Activated CD4-positive, alpha-beta T cell treated with anti-CD3 and anti-CD28 coated beads for 4 hours (primary cell): ENCODE results near the gene BNC2.

Experiments used
- DNase-seq, 2 donors: peaks; one replicate each; pipeline ENCODE4 v3.0.0-alpha.2; 2020

BNC2 gene

GRCh38 chr9:16434526-16434925 is 435.9 kb downstream of the BNC2 start:
- DNase-seq = no peak

- DNase-seq = no peak
Measured at GRCh38 chr9:16433494-16433893, 437.0 kb downstream of the BNC2 start.

- no peak for DNase-seq
Measured at GRCh38 chr9:16431666-16432392, 438.6 kb downstream of the BNC2 start.

GRCh38 chr9:16429671-16430070 is 440.8 kb downstream of the BNC2 start:
- no peak for DNase-seq

GRCh38 chr9:16427873-16428427 is 442.5 kb downstream of the BNC2 start:
- DNase-seq = no peak

- no peak for DNase-seq
Measured at GRCh38 chr9:16426716-16427115, 443.8 kb downstream of the BNC2 start.

- DNase-seq = no peak
Measured at GRCh38 chr9:16425562-16426231, 444.8 kb downstream of the BNC2 start.

GRCh38 chr9:16422114-16422513 is 448.4 kb downstream of the BNC2 start:
- no peak for DNase-seq

- DNase-seq = no peak
Measured at GRCh38 chr9:16421532-16421931, 448.9 kb downstream of the BNC2 start.

- DNase-seq = no peak
Measured at GRCh38 chr9:16419124-16419523, 451.3 kb downstream of the BNC2 start.

- no peak for DNase-seq
Measured at GRCh38 chr9:16418721-16419120, 451.7 kb downstream of the BNC2 start.

GRCh38 chr9:16417749-16418148 is 452.7 kb downstream of the BNC2 start:
- no peak for DNase-seq

- DNase-seq = no peak
Measured at GRCh38 chr9:16417161-16417560, 453.3 kb downstream of the BNC2 start.

GRCh38 chr9:16414451-16414850 is 456.0 kb downstream of the BNC2 start:
- no peak for DNase-seq

GRCh38 chr9:16413509-16414016 is 456.9 kb downstream of the BNC2 start:
- DNase-seq = no peak

- no peak for DNase-seq
Measured at GRCh38 chr9:16412740-16413139, 457.7 kb downstream of the BNC2 start.

- no peak for DNase-seq
Measured at GRCh38 chr9:16411311-16411710, 459.2 kb downstream of the BNC2 start.

GRCh38 chr9:16410601-16411280 is 459.7 kb downstream of the BNC2 start:
- no peak for DNase-seq

GRCh38 chr9:16407617-16408016 is 462.9 kb downstream of the BNC2 start:
- no peak for DNase-seq

- DNase-seq = no peak
Measured at GRCh38 chr9:16406526-16407225, 463.8 kb downstream of the BNC2 start.

- DNase-seq = no peak
Measured at GRCh38 chr9:16405421-16405820, 465.0 kb downstream of the BNC2 start.

- no peak for DNase-seq
Measured at GRCh38 chr9:16401701-16402100, 468.8 kb downstream of the BNC2 start.

- no peak for DNase-seq
Measured at GRCh38 chr9:16398691-16399090, 471.8 kb downstream of the BNC2 start.
